ENCODE measurements around the gene ROCK2. TPM values are rescaled to one million over a fixed set of nuclear protein-coding genes. Genes with fewer than 3 reads are reported as not detected.
A peak's percentile ranks its signal among the peaks of the same experiment; 100 is the strongest.

ROCK2 gene
- total RNA-seq, 1 experiment from 2014 or later: 25.9 TPM

GRCh38 chr2:11222845-11223244, 121.6 kb downstream of the ROCK2 start (continued):
- TF ChIP-seq PRRX2 (CRISPR knock-in tag; IDR thresholded peaks at IDR 0.05): no peak

GRCh38 chr2:11220445-11220844, 124.0 kb downstream of the ROCK2 start:
- Mint-ChIP-seq H3K36me3 (peaks cover 29% of the 10 kb centered on the region), H3K9me3 (peaks cover 4% of the 10 kb centered on the region; the same call in 1 of the 2 replicates), H3K4me3 (no peak overlapping the region), H3K4me1 (peaks cover 28% of the 10 kb centered on the region), H3K27ac (peak overlapping the region; percentile 45), H3K27me3 (ENCODE audit: low read depth) (no peaks in the 10 kb centered on the region)
- no peak for TF ChIP-seq CREB1 (CRISPR knock-in tag; IDR thresholded peaks at IDR 0.05)
- no peak for TF ChIP-seq ESRRA (CRISPR knock-in tag; IDR thresholded peaks at IDR 0.05; ENCODE audit: borderline replicate concordance)
- no peak for TF ChIP-seq RORB (CRISPR knock-in tag; IDR thresholded peaks at IDR 0.05)
- no peak for TF ChIP-seq ATF6 (CRISPR knock-in tag; IDR thresholded peaks at IDR 0.05)
- no peak for TF ChIP-seq ZNF425 (CRISPR knock-in tag; conservative IDR thresholded peaks at IDR 0.05)
- TF ChIP-seq PREB (CRISPR knock-in tag; IDR thresholded peaks at IDR 0.05; ENCODE audit: borderline replicate concordance): no peak
- TF ChIP-seq SMAD4 (CRISPR knock-in tag; IDR thresholded peaks at IDR 0.05): no peak
- TF ChIP-seq KAT7 (CRISPR knock-in tag; IDR thresholded peaks at IDR 0.05; ENCODE audit: borderline replicate concordance): no peak
- ChIA-PET CTCF (no interaction called here), POLR2A (no interaction called here)
- DNase-seq (ENCODE audit: low spot score) (no peak), ATAC-seq (no peak)

GRCh38 chr2:11215407-11215806, 129.0 kb downstream of the ROCK2 start:
- TF ChIP-seq FOXJ3 (CRISPR knock-in tag; IDR thresholded peaks at IDR 0.05; ENCODE audit: borderline replicate concordance): no peak
- TF ChIP-seq CBFB (CRISPR knock-in tag; IDR thresholded peaks at IDR 0.05; ENCODE audit: low read depth): no peak
- no peak for TF ChIP-seq RELA (CRISPR knock-in tag; IDR thresholded peaks at IDR 0.05; ENCODE audit: borderline replicate concordance)
- no peak for TF ChIP-seq ETV6 (CRISPR knock-in tag; IDR thresholded peaks at IDR 0.05)
- no peak for TF ChIP-seq CREB1 (CRISPR knock-in tag; IDR thresholded peaks at IDR 0.05)
- no peak for TF ChIP-seq FOXK1 (CRISPR knock-in tag; IDR thresholded peaks at IDR 0.05)
- TF ChIP-seq ZNF317 (CRISPR knock-in tag; IDR thresholded peaks at IDR 0.05; ENCODE audit: borderline replicate concordance, low read depth): no peak
- no peak for TF ChIP-seq IRF2 (CRISPR knock-in tag; IDR thresholded peaks at IDR 0.05; ENCODE audit: borderline replicate concordance, low read depth)
- TF ChIP-seq ZNF671 (CRISPR knock-in tag; IDR thresholded peaks at IDR 0.05): no peak
- TF ChIP-seq NFATC4 (CRISPR knock-in tag; IDR thresholded peaks at IDR 0.05): no peak
- TF ChIP-seq JUN (CRISPR knock-in tag; IDR thresholded peaks at IDR 0.05): no peak
- TF ChIP-seq AFF4 (CRISPR knock-in tag; IDR thresholded peaks at IDR 0.05; ENCODE audit: borderline replicate concordance): no peak
- TF ChIP-seq TEAD4 (CRISPR knock-in tag; IDR thresholded peaks at IDR 0.05): no peak
- no peak for TF ChIP-seq ZNF232 (CRISPR knock-in tag; IDR thresholded peaks at IDR 0.05)
- no peak for TF ChIP-seq GRHL2 (CRISPR knock-in tag; IDR thresholded peaks at IDR 0.05; ENCODE audit: insufficient replicate concordance, severe bottlenecking)
- no peak for TF ChIP-seq ZNF512 (CRISPR knock-in tag; IDR thresholded peaks at IDR 0.05; ENCODE audit: borderline replicate concordance)
- no peak for TF ChIP-seq ZNF121 (CRISPR knock-in tag; IDR thresholded peaks at IDR 0.05)
- ChIA-PET CTCF (no interaction called here), POLR2A (no interaction called here)
- Mint-ChIP-seq H3K9me3 (peaks cover 4% of the 10 kb centered on the region; the same call in 1 of the 2 replicates), H3K36me3 (peaks cover 52% of the 10 kb centered on the region), H3K27ac (no peak overlapping the region), H3K4me1 (no peaks in the 10 kb centered on the region), H3K27me3 (ENCODE audit: low read depth) (no peaks in the 10 kb centered on the region), H3K4me3 (no peak overlapping the region)
- ATAC-seq (no peak), DNase-seq (ENCODE audit: low spot score) (no peak)

Data from WTC11 (cell line).